ENCODE measurements around the gene CHIC2.

- TF ChIP-seq CTCF (IDR thresholded peaks at IDR 0.05; ENCODE audit: low read depth, low read length) (no peak), EZH2phosphoT487 (IDR thresholded peaks at IDR 0.05; ENCODE audit: low read depth) (no peak)
Measured at GRCh38 chr4:54064317-54065111, at the start of gene CHIC2.
